Measurements from ENCODE around the gene LZTS2.
"Not testable (repeated sequence)": the region's sequence is repeated elsewhere in the genome, so short reads cannot be mapped to it uniquely, and the experiment has no call there.

LZTS2 gene

GRCh38 chr10:100999742-101000126 is at the start of gene LZTS2:
LZTS2 (plus strand) TSS chr10:100999808; CDS start chr10:101002539, 2,731 bp downstream.
- no peak for DNase-seq (ENCODE audit: low spot score)

GRCh38 chr10:100960251-100960650 is 39.4 kb upstream of the LZTS2 start:
- no peak for DNase-seq (ENCODE audit: low spot score)

- DNase-seq (ENCODE audit: low spot score) = no peak
Observed at GRCh38 chr10:100962351-100963080, 37.1 kb upstream of the LZTS2 start.

GRCh38 chr10:100963826-100964225 is 35.8 kb upstream of the LZTS2 start:
- no peak for DNase-seq (ENCODE audit: low spot score)

- no peak for DNase-seq (ENCODE audit: low spot score)
Observed at GRCh38 chr10:100965820-100966219, 33.8 kb upstream of the LZTS2 start.

- no peak for DNase-seq (ENCODE audit: low spot score)
Observed at GRCh38 chr10:100966887-100967286, 32.7 kb upstream of the LZTS2 start.

- no peak for DNase-seq (ENCODE audit: low spot score)
Observed at GRCh38 chr10:100967332-100967731, 32.3 kb upstream of the LZTS2 start.

- DNase-seq (ENCODE audit: low spot score) = no peak
Observed at GRCh38 chr10:100968062-100968736, 31.4 kb upstream of the LZTS2 start.

GRCh38 chr10:100968863-100969186 is 30.8 kb upstream of the LZTS2 start:
- DNase-seq (ENCODE audit: low spot score) = no peak

- DNase-seq (ENCODE audit: low spot score) = peak; percentile 38
Observed at GRCh38 chr10:100969187-100970075, 30.2 kb upstream of the LZTS2 start, which contains the start of gene SEMA4G. SEMA4G (plus strand) TSS chr10:100969504; CDS start chr10:100972913, 3,409 bp downstream.

GRCh38 chr10:100970076-100970913 is 29.3 kb upstream of the LZTS2 start:
- DNase-seq (ENCODE audit: low spot score) = no peak

GRCh38 chr10:100970914-100971811 is 28.4 kb upstream of the LZTS2 start:
- DNase-seq (ENCODE audit: low spot score) = no peak

- DNase-seq (ENCODE audit: low spot score) = no peak
Observed at GRCh38 chr10:100972115-100972903, 27.3 kb upstream of the LZTS2 start.

- no peak for DNase-seq (ENCODE audit: low spot score)
Observed at GRCh38 chr10:100972904-100973535, 26.6 kb upstream of the LZTS2 start.

- DNase-seq (ENCODE audit: low spot score) = not testable (repeated sequence)
Observed at GRCh38 chr10:100975397-100975796, 24.2 kb upstream of the LZTS2 start.

- DNase-seq (ENCODE audit: low spot score) = no peak
Observed at GRCh38 chr10:100976906-100977305, 22.7 kb upstream of the LZTS2 start.

- no peak for DNase-seq (ENCODE audit: low spot score)
Observed at GRCh38 chr10:100977436-100977835, 22.2 kb upstream of the LZTS2 start.

GRCh38 chr10:100978121-100978900 is 21.3 kb upstream of the LZTS2 start:
- DNase-seq (ENCODE audit: low spot score) = no peak

GRCh38 chr10:100978901-100979195 is 20.8 kb upstream of the LZTS2 start:
- no peak for DNase-seq (ENCODE audit: low spot score)

All from CD4-positive, alpha-beta T cell treated with Interleukin-6 at 100 ng/mL for 8 hours (primary cell).